ENCODE measurements around the gene KCNB1.

KCNB1 gene

GRCh38 chr20:49426395-49426794 is 56.1 kb downstream of the KCNB1 start:
- H3K27ac ChIP-seq, result no peak overlapping the region
- no peak for TF ChIP-seq CTCF (conservative IDR thresholded peaks at IDR 0.05)
- TF ChIP-seq ZFX (IDR thresholded peaks at IDR 0.05), result no peak

- TF ChIP-seq CTCF (conservative IDR thresholded peaks at IDR 0.05) (no peak), ZFX (IDR thresholded peaks at IDR 0.05) (no peak)
Measured at GRCh38 chr20:49424536-49424935, 57.9 kb downstream of the KCNB1 start.

GRCh38 chr20:49422161-49422560 is 60.3 kb downstream of the KCNB1 start:
- TF ChIP-seq ZFX (IDR thresholded peaks at IDR 0.05), result no peak
- no peak for TF ChIP-seq CTCF (conservative IDR thresholded peaks at IDR 0.05)
- no peak overlapping the region for H3K27ac ChIP-seq

More at GRCh38 chr20:49424536-49424935, 57.9 kb downstream of the KCNB1 start:
- no peak overlapping the region for H3K27ac ChIP-seq

GRCh38 chr20:49420811-49421295 is 61.6 kb downstream of the KCNB1 start:
- TF ChIP-seq CTCF (conservative IDR thresholded peaks at IDR 0.05) (no peak), ZFX (IDR thresholded peaks at IDR 0.05) (no peak)
- peak overlapping the region; percentile 41; the same call in 1 of the 2 replicates for H3K27ac ChIP-seq

- peak overlapping the region; percentile 41; the same call in 1 of the 2 replicates for H3K27ac ChIP-seq
- TF ChIP-seq CTCF (conservative IDR thresholded peaks at IDR 0.05), result no peak
- TF ChIP-seq ZFX (IDR thresholded peaks at IDR 0.05), result no peak
Measured at GRCh38 chr20:49420292-49420691, 62.2 kb downstream of the KCNB1 start.

GRCh38 chr20:49419785-49420184 is 62.7 kb downstream of the KCNB1 start:
- peak overlapping the region; percentile 41; the same call in 1 of the 2 replicates for H3K27ac ChIP-seq
- no peak for TF ChIP-seq ZFX (IDR thresholded peaks at IDR 0.05)
- TF ChIP-seq CTCF (conservative IDR thresholded peaks at IDR 0.05), result no peak

- TF ChIP-seq ZFX (IDR thresholded peaks at IDR 0.05), result no peak
- no peak for TF ChIP-seq CTCF (conservative IDR thresholded peaks at IDR 0.05)
- peak overlapping the region; percentile 41; the same call in 1 of the 2 replicates for H3K27ac ChIP-seq
Measured at GRCh38 chr20:49418809-49419208, 63.7 kb downstream of the KCNB1 start.
